ENCODE measurements around the gene CDC37.
"Not testable (repeated sequence)": the region's sequence is repeated elsewhere in the genome, so short reads cannot be mapped to it uniquely, and the experiment has no call there.

CDC37 gene

GRCh38 chr19:10419646-10420443 lies 16.5 kb upstream of the CDC37 start:
- no peaks in the 10 kb centered on the region for H3K36me3 ChIP-seq (ENCODE audit: control insufficient read depth, insufficient read depth, low read length)
- no peak overlapping the region for H3K27ac ChIP-seq (ENCODE audit: low read depth, low read length, severe bottlenecking)
- H3K4me3 ChIP-seq (ENCODE audit: extremely low read depth, insufficient read depth, low read length, poor library complexity, severe bottlenecking): peak overlapping the region; percentile 54
- no peaks in the 10 kb centered on the region for H3K9me3 ChIP-seq (ENCODE audit: control insufficient read depth, low read length)
- WGBS, 2 experiments (ENCODE audit: insufficient coverage in 2 of 2): 0% methylated on average over 50 of the region's 61 CpGs
- peaks cover 23% of the 10 kb centered on the region for H3K4me1 ChIP-seq (ENCODE audit: control insufficient read depth, insufficient read depth, low read length, poor library complexity, severe bottlenecking)

GRCh38 chr19:10419200-10419645 lies 15.9 kb upstream of the CDC37 start:
- Histone ChIP-seq H3K36me3 (ENCODE audit: control insufficient read depth, insufficient read depth, low read length) (no peaks in the 10 kb centered on the region), H3K27ac (ENCODE audit: low read depth, low read length, severe bottlenecking) (no peak overlapping the region), H3K4me3 (ENCODE audit: extremely low read depth, insufficient read depth, low read length, poor library complexity, severe bottlenecking) (peak overlapping the region; percentile 54), H3K9me3 (ENCODE audit: control insufficient read depth, low read length) (no peaks in the 10 kb centered on the region), H3K4me1 (ENCODE audit: control insufficient read depth, insufficient read depth, low read length, poor library complexity, severe bottlenecking) (peaks cover 23% of the 10 kb centered on the region)
- 0% methylated on average over 27 of the region's 40 CpGs; no CpG with 5 or more reads in 1 of the 2 experiments for WGBS, 2 experiments (ENCODE audit: insufficient coverage in 2 of 2)

GRCh38 chr19:10418485-10419199 lies 15.3 kb upstream of the CDC37 start:
- Histone ChIP-seq H3K4me3 (ENCODE audit: extremely low read depth, insufficient read depth, low read length, poor library complexity, severe bottlenecking) (peak overlapping the region; percentile 54), H3K9me3 (ENCODE audit: control insufficient read depth, low read length) (no peaks in the 10 kb centered on the region), H3K4me1 (ENCODE audit: control insufficient read depth, insufficient read depth, low read length, poor library complexity, severe bottlenecking) (peaks cover 17% of the 10 kb centered on the region), H3K27ac (ENCODE audit: low read depth, low read length, severe bottlenecking) (no peak overlapping the region), H3K36me3 (ENCODE audit: control insufficient read depth, insufficient read depth, low read length) (no peaks in the 10 kb centered on the region)
- WGBS, 2 experiments (ENCODE audit: insufficient coverage in 2 of 2): 0 to 2% methylated on average over 5 to 16 of the region's 32 CpGs

- Histone ChIP-seq H3K36me3 (ENCODE audit: control insufficient read depth, insufficient read depth, low read length) (no peaks in the 10 kb centered on the region), H3K9me3 (ENCODE audit: control insufficient read depth, low read length) (no peaks in the 10 kb centered on the region), H3K4me1 (ENCODE audit: control insufficient read depth, insufficient read depth, low read length, poor library complexity, severe bottlenecking) (peaks cover 16% of the 10 kb centered on the region), H3K4me3 (ENCODE audit: extremely low read depth, insufficient read depth, low read length, poor library complexity, severe bottlenecking) (peak overlapping the region; percentile 54), H3K27ac (ENCODE audit: low read depth, low read length, severe bottlenecking) (peak overlapping the region; percentile 49)
- 0% methylated on average over 2 of the region's 3 CpGs; no CpG with 5 or more reads in 1 of the 2 experiments for WGBS, 2 experiments (ENCODE audit: insufficient coverage in 2 of 2)
These were observed 14.8 kb upstream of the CDC37 start for GRCh38 chr19:10418235-10418484.

- Histone ChIP-seq H3K4me1 (ENCODE audit: control insufficient read depth, insufficient read depth, low read length, poor library complexity, severe bottlenecking) (peaks cover 16% of the 10 kb centered on the region), H3K4me3 (ENCODE audit: extremely low read depth, insufficient read depth, low read length, poor library complexity, severe bottlenecking) (peak overlapping the region; percentile 54), H3K36me3 (ENCODE audit: control insufficient read depth, insufficient read depth, low read length) (no peaks in the 10 kb centered on the region), H3K9me3 (ENCODE audit: control insufficient read depth, low read length) (no peaks in the 10 kb centered on the region), H3K27ac (ENCODE audit: low read depth, low read length, severe bottlenecking) (peak overlapping the region; percentile 49)
- 6 to 23% methylated on average over 10 to 19 of the region's 30 CpGs for WGBS, 2 experiments (ENCODE audit: insufficient coverage in 2 of 2)
These were observed 14.3 kb upstream of the CDC37 start for GRCh38 chr19:10417541-10418234.

- H3K4me3 ChIP-seq (ENCODE audit: extremely low read depth, insufficient read depth, low read length, poor library complexity, severe bottlenecking): peak overlapping the region; percentile 46
- no peaks in the 10 kb centered on the region for H3K36me3 ChIP-seq (ENCODE audit: control insufficient read depth, insufficient read depth, low read length)
- H3K4me1 ChIP-seq (ENCODE audit: control insufficient read depth, insufficient read depth, low read length, poor library complexity, severe bottlenecking): peaks cover 20% of the 10 kb centered on the region
- peak overlapping the region; percentile 10 for H3K27ac ChIP-seq (ENCODE audit: low read depth, low read length, severe bottlenecking)
- WGBS, 2 experiments (ENCODE audit: insufficient coverage in 2 of 2): 4 to 7% methylated on average over 44 to 56 of the region's 67 CpGs
- H3K9me3 ChIP-seq (ENCODE audit: control insufficient read depth, low read length): no peaks in the 10 kb centered on the region
These were observed 13.3 kb upstream of the CDC37 start for GRCh38 chr19:10416380-10417257.

- 13 to 14% methylated on average over 9 of the region's 9 CpGs for WGBS, 2 experiments (ENCODE audit: insufficient coverage in 2 of 2)
- peaks cover 20% of the 10 kb centered on the region for H3K4me1 ChIP-seq (ENCODE audit: control insufficient read depth, insufficient read depth, low read length, poor library complexity, severe bottlenecking)
- H3K4me3 ChIP-seq (ENCODE audit: extremely low read depth, insufficient read depth, low read length, poor library complexity, severe bottlenecking): peak overlapping the region; percentile 46
- peak overlapping the region; percentile 10 for H3K27ac ChIP-seq (ENCODE audit: low read depth, low read length, severe bottlenecking)
- H3K36me3 ChIP-seq (ENCODE audit: control insufficient read depth, insufficient read depth, low read length): no peaks in the 10 kb centered on the region
- H3K9me3 ChIP-seq (ENCODE audit: control insufficient read depth, low read length): no peaks in the 10 kb centered on the region
These were observed 12.7 kb upstream of the CDC37 start for GRCh38 chr19:10416083-10416379.

- WGBS, 2 experiments (ENCODE audit: insufficient coverage in 2 of 2): 86 to 91% methylated on average over 11 to 12 of the region's 13 CpGs
- Histone ChIP-seq H3K27ac (ENCODE audit: low read depth, low read length, severe bottlenecking) (no peak overlapping the region), H3K36me3 (ENCODE audit: control insufficient read depth, insufficient read depth, low read length) (no peaks in the 10 kb centered on the region)
These were observed 9.1 kb upstream of the CDC37 start for GRCh38 chr19:10412257-10412977.

GRCh38 chr19:10411224-10411623 lies 7.9 kb upstream of the CDC37 start:
- not testable (repeated sequence) for H3K27ac ChIP-seq (ENCODE audit: low read depth, low read length, severe bottlenecking); H3K4me1 ChIP-seq (ENCODE audit: control insufficient read depth, insufficient read depth, low read length, poor library complexity, severe bottlenecking); H3K4me3 ChIP-seq (ENCODE audit: extremely low read depth, insufficient read depth, low read length, poor library complexity, severe bottlenecking); H3K9me3 ChIP-seq (ENCODE audit: control insufficient read depth, low read length); H3K36me3 ChIP-seq (ENCODE audit: control insufficient read depth, insufficient read depth, low read length)
- WGBS, 2 experiments (ENCODE audit: insufficient coverage in 2 of 2): 81 to 91% methylated on average over 3 to 5 of the region's 5 CpGs

More at GRCh38 chr19:10412257-10412977, 9.1 kb upstream of the CDC37 start:
- Histone ChIP-seq H3K9me3 (ENCODE audit: control insufficient read depth, low read length) (no peaks in the 10 kb centered on the region), H3K4me1 (ENCODE audit: control insufficient read depth, insufficient read depth, low read length, poor library complexity, severe bottlenecking) (peaks cover 7% of the 10 kb centered on the region), H3K4me3 (ENCODE audit: extremely low read depth, insufficient read depth, low read length, poor library complexity, severe bottlenecking) (no peak overlapping the region)
